Thyroid gland (tissue), 4 donors: ENCODE measurements around the gene LRRC72. TPM values are rescaled to one million over a fixed set of nuclear protein-coding genes. Genes with fewer than 3 reads are reported as not detected.
"Not testable (repeated sequence)": the region's sequence is repeated elsewhere in the genome, so short reads cannot be mapped to it uniquely, and the experiment has no call there.

ENCODE experiments used
- DNase-seq, 2 donors: peaks; one replicate each; pipeline ENCODE4 v3.0.0-alpha.2; 2019
- H3K27ac ChIP-seq, 3 donors: fragments of 200-600 bp; sonication (generic); 1 replicate in 2 of 3; 2 replicates in 1 of 3; pipeline ENCODE4 v1.5.1; 2016 to 2019; ENCODE audit warnings: mild to moderate bottlenecking in 1 of 3, moderate library complexity in 1 of 3
- H3K27me3 ChIP-seq: fragments of 200-600 bp; sonication (generic); one replicate; pipeline ENCODE4 v1.5.1; 2019
- H3K36me3 ChIP-seq, 2 donors: fragments of 200-600 bp; sonication (generic); one replicate each; pipeline ENCODE4 v1.5.1; 2016 to 2019
- H3K4me1 ChIP-seq, 2 donors: fragments of 200-600 bp; sonication (generic); one replicate each; pipeline ENCODE4 v1.5.1; 2017 to 2019
- H3K4me3 ChIP-seq, 3 donors: fragments of 200-600 bp; sonication (generic); replicated peaks in 1 of 3; 1 replicate in 2 of 3; 2 replicates in 1 of 3; pipeline ENCODE4 v1.5.1; 2016; ENCODE audit warnings: mild to moderate bottlenecking in 1 of 3
- H3K9me3 ChIP-seq: fragments of 200-600 bp; sonication (generic); one replicate; pipeline ENCODE4 v1.5.1; 2017
- POLR2A ChIP-seq, 2 donors: fragments of 450-650 bp; IDR thresholded peaks; one replicate each; pipeline ENCODE4 v1.6.1; 2017; ENCODE audit warnings: antibody characterized with exemption in 2 of 2, mild to moderate bottlenecking in 2 of 2, moderate library complexity in 1 of 2
- WGBS, 2 donors: methylation state at CpG; one replicate each; pipeline ENCODE4 v1.1.5; 2017; 5-methylcytosine and 5-hydroxymethylcytosine counted together
- intact Hi-C: fragments of 100-400 bp; cut with DNase I; formaldehyde crosslinking; loops from one replicate; pipeline ENCODE4 v1.15.1; 2023
- total RNA-seq, 4 donors: library from RNA; depleted of rRNA; stranded (reverse); fragments of >200 nt; gene quantifications; one replicate each; pipeline ENCODE4 v1.2.3, GENCODE V29; 2016
- TF ChIP-seq, protein P1 (sequence below), 6 experiments: fragments of 200-600 bp in 3 of 6; fragments of 450-650 bp in 3 of 6; sonication (generic) in 3 of 6; IDR thresholded peaks; one replicate each; pipeline ENCODE4 v1.5.1; 2016 to 2019; ENCODE audit warnings: antibody characterized with exemption in 6 of 6, mild to moderate bottlenecking in 2 of 6, inconsistent platforms in 1 of 6, moderate library complexity in 1 of 6

The LRRC72 gene
- total RNA-seq, 4 donors from 2014 or later, result not detected

DNA sequence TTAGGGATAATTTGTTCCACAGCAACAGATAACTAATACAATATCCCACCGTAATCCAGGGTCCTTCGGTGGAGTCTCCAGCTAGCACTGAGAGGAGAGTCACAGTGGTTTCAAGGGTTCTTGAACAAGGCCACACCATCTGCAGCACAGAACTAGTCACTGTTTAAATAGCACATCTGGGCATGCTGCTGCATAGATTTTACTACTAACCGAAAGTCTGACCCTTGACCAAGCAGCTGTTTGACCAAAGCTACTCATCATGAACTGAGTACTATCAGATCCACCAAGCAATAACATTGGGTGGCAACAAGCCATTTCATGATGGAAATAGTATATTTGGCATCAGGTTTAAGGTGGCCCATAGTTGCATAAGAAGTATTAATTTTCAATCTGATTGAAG lies 65.8 kb downstream of the LRRC72 start:
- no peak for DNase-seq
- 51 to 72% methylated on average over 3 of the region's 3 CpGs for WGBS, 2 donors
- no peaks in the 10 kb centered on the region for H3K4me1 ChIP-seq

GRCh38 chr7:16594061-16594460 lies 67.4 kb downstream of the LRRC72 start:
- no peaks in the 10 kb centered on the region for H3K27me3 ChIP-seq
- no peaks in the 10 kb centered on the region for H3K36me3 ChIP-seq
- TF ChIP-seq POLR2A (IDR thresholded peaks at IDR 0.05), result no peak
- TF ChIP-seq, protein P1, sequence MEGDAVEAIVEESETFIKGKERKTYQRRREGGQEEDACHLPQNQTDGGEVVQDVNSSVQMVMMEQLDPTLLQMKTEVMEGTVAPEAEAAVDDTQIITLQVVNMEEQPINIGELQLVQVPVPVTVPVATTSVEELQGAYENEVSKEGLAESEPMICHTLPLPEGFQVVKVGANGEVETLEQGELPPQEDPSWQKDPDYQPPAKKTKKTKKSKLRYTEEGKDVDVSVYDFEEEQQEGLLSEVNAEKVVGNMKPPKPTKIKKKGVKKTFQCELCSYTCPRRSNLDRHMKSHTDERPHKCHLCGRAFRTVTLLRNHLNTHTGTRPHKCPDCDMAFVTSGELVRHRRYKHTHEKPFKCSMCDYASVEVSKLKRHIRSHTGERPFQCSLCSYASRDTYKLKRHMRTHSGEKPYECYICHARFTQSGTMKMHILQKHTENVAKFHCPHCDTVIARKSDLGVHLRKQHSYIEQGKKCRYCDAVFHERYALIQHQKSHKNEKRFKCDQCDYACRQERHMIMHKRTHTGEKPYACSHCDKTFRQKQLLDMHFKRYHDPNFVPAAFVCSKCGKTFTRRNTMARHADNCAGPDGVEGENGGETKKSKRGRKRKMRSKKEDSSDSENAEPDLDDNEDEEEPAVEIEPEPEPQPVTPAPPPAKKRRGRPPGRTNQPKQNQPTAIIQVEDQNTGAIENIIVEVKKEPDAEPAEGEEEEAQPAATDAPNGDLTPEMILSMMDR (IDR thresholded peaks at IDR 0.05), result no peak
- no peaks in the 10 kb centered on the region for H3K9me3 ChIP-seq
- intact Hi-C loops, result no loop called here
- H3K4me3 ChIP-seq, result no peak overlapping the region
- H3K27ac ChIP-seq, result no peak overlapping the region
- H3K4me1 ChIP-seq, result no peaks in the 10 kb centered on the region
- no peak for DNase-seq

More for the DNA sequence above, 65.8 kb downstream of the LRRC72 start:
- Histone ChIP-seq H3K27ac (no peak overlapping the region), H3K27me3 (no peaks in the 10 kb centered on the region), H3K4me3 (no peak overlapping the region), H3K36me3 (no peaks in the 10 kb centered on the region), H3K9me3 (no peaks in the 10 kb centered on the region)
- intact Hi-C loops, result no loop called here
- TF ChIP-seq, protein P1 (IDR thresholded peaks at IDR 0.05), result no peak
- no peak for TF ChIP-seq POLR2A (IDR thresholded peaks at IDR 0.05)

- no peak for DNase-seq
- intact Hi-C loops, result no loop called here
- WGBS, 2 donors, result 89 to 91% methylated on average over 1 of the region's 1 CpG
- H3K9me3 ChIP-seq, result no peaks in the 10 kb centered on the region
- H3K27me3 ChIP-seq, result no peaks in the 10 kb centered on the region
- H3K27ac ChIP-seq, result no peak overlapping the region
- H3K36me3 ChIP-seq, result no peaks in the 10 kb centered on the region
- TF ChIP-seq, protein P1 (IDR thresholded peaks at IDR 0.05), result no peak
- no peak for TF ChIP-seq POLR2A (IDR thresholded peaks at IDR 0.05)
- H3K4me1 ChIP-seq, result no peaks in the 10 kb centered on the region
- no peak overlapping the region for H3K4me3 ChIP-seq
These were observed 68.1 kb downstream of the LRRC72 start for GRCh38 chr7:16594676-16595075.

- H3K36me3 ChIP-seq, H3K27ac ChIP-seq, H3K9me3 ChIP-seq, H3K4me1 ChIP-seq, H3K27me3 ChIP-seq, DNase-seq, intact Hi-C loops, H3K4me3 ChIP-seq: not testable (repeated sequence)
- WGBS, 2 donors, result 68 to 74% methylated on average over 4 of the region's 4 CpGs
These were observed 69.0 kb downstream of the LRRC72 start for GRCh38 chr7:16595596-16595995.

DNA sequence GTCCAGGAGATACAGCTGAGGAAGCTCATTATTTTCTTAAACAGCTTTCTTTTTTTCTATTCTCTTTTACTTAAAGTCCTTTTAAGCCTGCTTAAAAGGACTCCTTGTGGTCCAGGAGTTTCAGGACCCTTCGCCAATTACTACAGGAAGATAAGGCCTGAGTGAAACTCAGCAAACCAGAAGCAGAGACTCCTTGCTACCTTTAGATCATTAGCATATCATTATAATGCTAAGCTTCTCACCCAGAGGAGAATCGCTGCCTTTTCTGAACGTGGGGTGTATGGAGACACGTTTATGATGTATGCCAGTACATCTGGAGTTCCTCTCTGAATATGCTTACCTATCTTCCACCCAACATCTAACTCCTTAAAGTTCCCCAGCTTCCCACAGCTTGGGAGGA lies 71.4 kb downstream of the LRRC72 start:
- 46 to 57% methylated on average over 4 of the region's 4 CpGs for WGBS, 2 donors
- TF ChIP-seq, protein P1 (IDR thresholded peaks at IDR 0.05), result no peak
- no peak for TF ChIP-seq POLR2A (IDR thresholded peaks at IDR 0.05)
- intact Hi-C loops, result no loop called here

DNA sequence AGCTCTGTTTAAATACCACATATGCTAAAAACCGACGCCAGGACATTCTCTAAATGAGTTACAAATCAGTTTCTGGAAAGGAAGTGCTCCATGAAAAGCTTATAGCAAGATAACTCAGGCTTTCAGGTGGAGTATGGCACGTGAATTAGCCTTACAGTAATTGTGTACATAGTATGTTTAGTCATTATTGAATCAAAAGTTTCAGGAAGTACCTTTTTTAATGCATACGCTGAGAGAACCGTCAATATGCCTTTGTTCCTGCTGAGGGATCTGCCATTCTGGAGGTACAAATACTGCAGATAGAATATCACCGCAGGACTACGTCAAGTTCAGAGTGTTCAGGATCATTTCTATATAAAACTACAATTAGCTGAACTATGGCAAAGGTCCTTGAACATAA lies 73.2 kb downstream of the LRRC72 start:
- H3K36me3 ChIP-seq, result peaks cover 5 to 26% of the 10 kb centered on the region in 2 donors
- no peaks in the 10 kb centered on the region for H3K9me3 ChIP-seq
- H3K4me3 ChIP-seq, result no peak overlapping the region
- intact Hi-C loops, result no loop called here
- TF ChIP-seq, protein P1 (IDR thresholded peaks at IDR 0.05), result no peak
- no peak for TF ChIP-seq POLR2A (IDR thresholded peaks at IDR 0.05)
- H3K4me1 ChIP-seq, result no peaks in the 10 kb centered on the region
- no peak overlapping the region for H3K27ac ChIP-seq
- no peak for DNase-seq
- H3K27me3 ChIP-seq, result no peaks in the 10 kb centered on the region
- 88 to 94% methylated on average over 7 of the region's 7 CpGs for WGBS, 2 donors

More for the DNA sequence above, 71.4 kb downstream of the LRRC72 start:
- no peak overlapping the region for H3K27ac ChIP-seq
- H3K27me3 ChIP-seq, result no peaks in the 10 kb centered on the region
- DNase-seq, result no peak
- no peak overlapping the region for H3K4me3 ChIP-seq
- H3K4me1 ChIP-seq, result no peaks in the 10 kb centered on the region
- peaks cover 5 to 21% of the 10 kb centered on the region in 2 donors for H3K36me3 ChIP-seq
- H3K9me3 ChIP-seq, result no peaks in the 10 kb centered on the region
